A673 (cell line): Measurements from ENCODE around the gene SMAD5. TPM values are rescaled to one million over a fixed set of nuclear protein-coding genes. Genes with fewer than 3 reads are reported as not detected.

Experiments
- BruUV-seq: library from RNA; stranded (reverse); fragments of 400-500 nt; replicated peaks from 2 replicates; lab custom pipeline; 2021; lab: Mats Ljungman, UMichigan
- CTCF ChIA-PET: fragments of 300-600 bp; sonication (Branson Sonifier 250); formaldehyde crosslinking; loops from one replicate; lab custom pipeline; 2022; ENCODE audit warnings: antibody characterized with exemption; lab: Charles Lee
- POLR2A ChIA-PET: fragments of 300-600 bp; sonication (Branson Sonifier 250); formaldehyde crosslinking; loops from one replicate; lab custom pipeline; 2022; ENCODE audit warnings: antibody characterized with exemption; ENCODE audit not compliant: low non-redundant PET; lab: Charles Lee
- DNase-seq: peaks from one replicate; pipeline ENCODE4 v3.0.0-alpha.2; 2015; ENCODE audit warnings: low spot score
- H3K27ac ChIP-seq: fragments of 200-600 bp; sonication (generic); 2 replicates; pipeline ENCODE4 v1.5.1; 2016; ENCODE audit warnings: mixed run types, low read depth, mild to moderate bottlenecking, mixed read lengths, antibody characterized with exemption, low read length; ENCODE audit not compliant: poor library complexity, severe bottlenecking
- H3K27me3 ChIP-seq: fragments of 200-600 bp; sonication (generic); replicated peaks from 2 replicates; pipeline ENCODE4 v1.6.1; 2017; ENCODE audit warnings: mixed run types, low read depth, mild to moderate bottlenecking, mixed read lengths, antibody characterized with exemption, low read length; ENCODE audit not compliant: insufficient read depth, poor library complexity
- H3K36me3 ChIP-seq: fragments of 200-600 bp; sonication (generic); 2 replicates; pipeline ENCODE4 v1.6.1; 2016; ENCODE audit warnings: mixed run types, mild to moderate bottlenecking, mixed read lengths, antibody characterized with exemption, low read length; ENCODE audit not compliant: insufficient read depth, poor library complexity, severe bottlenecking
- H3K4me1 ChIP-seq: fragments of 200-600 bp; sonication (generic); 2 replicates; pipeline ENCODE4 v1.6.1; 2017; ENCODE audit warnings: mixed run types, mild to moderate bottlenecking, mixed read lengths, antibody characterized with exemption, low read length; ENCODE audit not compliant: insufficient read depth, poor library complexity, severe bottlenecking
- H3K4me3 ChIP-seq: fragments of 200-600 bp; sonication (generic); 2 replicates; pipeline ENCODE4 v1.5.1; 2016; ENCODE audit warnings: low read depth, mixed run types, mild to moderate bottlenecking, mixed read lengths, low read length; ENCODE audit not compliant: poor library complexity, severe bottlenecking
- H3K9me3 ChIP-seq: fragments of 200-600 bp; sonication (generic); 2 replicates; pipeline ENCODE4 v1.6.1; 2016; ENCODE audit warnings: mixed run types, low read depth, mild to moderate bottlenecking, mixed read lengths, antibody characterized with exemption, low read length; ENCODE audit not compliant: poor library complexity, severe bottlenecking
- EZH2 ChIP-seq: fragments of 200-600 bp; sonication (generic); IDR thresholded peaks from 2 replicates; pipeline ENCODE4 v1.6.1; 2017; ENCODE audit warnings: borderline replicate concordance, low read depth, mild to moderate bottlenecking, mixed read lengths, antibody characterized with exemption, low read length; ENCODE audit not compliant: poor library complexity, severe bottlenecking
- intact Hi-C: fragments of 100-400 bp; cut with micrococcal nuclease; formaldehyde crosslinking; loops from one replicate; pipeline ENCODE4 v1.10.0; 2022; ENCODE audit not compliant: unreplicated experiment
- total RNA-seq: library from RNA; stranded (reverse); gene quantifications from 2 replicates; pipeline ENCODE4 v1.2.3, GENCODE V29; 2021
- TF ChIP-seq, protein P1 (sequence below): fragments of 300-800, 200-600 bp; sonication (generic); conservative IDR thresholded peaks from 2 replicates; pipeline ENCODE4 v1.5.1; 2017; ENCODE audit warnings: low read depth, mild to moderate bottlenecking, antibody characterized with exemption, low read length, moderate library complexity, mixed read lengths

SMAD5 gene
- total RNA-seq, 1 experiment from 2014 or later = 72.0 TPM

DNA sequence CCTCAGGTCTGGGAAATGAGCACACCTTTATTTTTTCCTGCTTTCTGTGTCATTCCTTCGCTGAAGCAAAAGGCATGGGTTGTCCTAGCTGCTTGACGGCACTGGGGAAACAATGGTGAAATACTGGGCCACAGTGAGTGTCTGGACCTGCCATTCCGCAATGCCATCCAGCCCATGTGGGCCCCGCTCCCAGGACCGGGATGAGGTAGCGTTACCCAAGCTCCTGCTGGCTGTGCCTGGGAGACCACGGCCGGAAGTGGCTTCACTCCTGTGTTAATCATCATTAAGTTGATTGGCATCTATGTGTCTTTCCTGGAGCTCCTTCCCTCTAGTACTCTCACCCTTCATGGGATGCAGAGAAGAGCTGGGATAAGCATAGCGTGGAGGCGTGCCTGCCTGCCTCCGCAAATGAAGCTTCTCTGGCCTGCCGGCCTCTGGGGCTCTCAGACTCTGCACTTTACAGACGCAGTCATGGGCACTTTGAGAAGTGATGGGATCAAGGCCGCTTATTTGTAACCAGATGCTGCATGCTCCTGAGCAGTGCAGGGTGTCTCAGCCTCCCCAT is 76.8 kb downstream of the SMAD5 start:
- TF ChIP-seq EZH2 = no peak
- TF ChIP-seq, protein P1, sequence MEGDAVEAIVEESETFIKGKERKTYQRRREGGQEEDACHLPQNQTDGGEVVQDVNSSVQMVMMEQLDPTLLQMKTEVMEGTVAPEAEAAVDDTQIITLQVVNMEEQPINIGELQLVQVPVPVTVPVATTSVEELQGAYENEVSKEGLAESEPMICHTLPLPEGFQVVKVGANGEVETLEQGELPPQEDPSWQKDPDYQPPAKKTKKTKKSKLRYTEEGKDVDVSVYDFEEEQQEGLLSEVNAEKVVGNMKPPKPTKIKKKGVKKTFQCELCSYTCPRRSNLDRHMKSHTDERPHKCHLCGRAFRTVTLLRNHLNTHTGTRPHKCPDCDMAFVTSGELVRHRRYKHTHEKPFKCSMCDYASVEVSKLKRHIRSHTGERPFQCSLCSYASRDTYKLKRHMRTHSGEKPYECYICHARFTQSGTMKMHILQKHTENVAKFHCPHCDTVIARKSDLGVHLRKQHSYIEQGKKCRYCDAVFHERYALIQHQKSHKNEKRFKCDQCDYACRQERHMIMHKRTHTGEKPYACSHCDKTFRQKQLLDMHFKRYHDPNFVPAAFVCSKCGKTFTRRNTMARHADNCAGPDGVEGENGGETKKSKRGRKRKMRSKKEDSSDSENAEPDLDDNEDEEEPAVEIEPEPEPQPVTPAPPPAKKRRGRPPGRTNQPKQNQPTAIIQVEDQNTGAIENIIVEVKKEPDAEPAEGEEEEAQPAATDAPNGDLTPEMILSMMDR = no peak
- DNase-seq = no peak
- H3K27ac ChIP-seq = no peak overlapping the region
- no peaks in the 10 kb centered on the region for H3K4me1 ChIP-seq
- H3K4me3 ChIP-seq = no peak overlapping the region
- no peaks in the 10 kb centered on the region for H3K36me3 ChIP-seq
- no TSS peak for BruUV-seq
- H3K9me3 ChIP-seq = no peaks in the 10 kb centered on the region
- POLR2A ChIA-PET = no interaction called here
- intact Hi-C loops = no loop called here
- H3K27me3 ChIP-seq = peaks cover 4% of the 10 kb centered on the region
- CTCF ChIA-PET = no interaction called here

DNA sequence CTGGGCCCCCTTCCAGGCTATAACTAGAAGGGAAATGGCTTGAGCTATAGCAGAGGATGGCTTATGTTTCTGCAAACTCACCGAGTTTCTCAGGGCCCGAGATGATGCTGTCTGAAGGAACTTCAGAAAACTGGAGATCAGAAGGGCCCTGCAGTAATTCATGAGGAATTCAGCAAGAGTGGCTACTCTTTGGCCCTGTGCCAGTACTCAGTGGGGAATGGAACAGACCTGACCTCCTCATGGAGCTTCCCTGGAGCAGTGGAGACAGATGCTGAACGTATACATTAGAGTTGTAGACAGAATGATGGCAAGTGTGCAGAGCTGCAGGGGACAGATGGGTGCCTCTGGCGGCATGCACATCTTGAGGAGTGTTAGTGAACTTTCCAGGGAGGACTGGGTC is 77.6 kb downstream of the SMAD5 start:
- no TSS peak for BruUV-seq
- Histone ChIP-seq H3K4me3 (no peak overlapping the region), H3K27me3 (peaks cover 4% of the 10 kb centered on the region), H3K4me1 (no peaks in the 10 kb centered on the region), H3K36me3 (no peaks in the 10 kb centered on the region), H3K9me3 (no peaks in the 10 kb centered on the region), H3K27ac (no peak overlapping the region)
- ChIA-PET CTCF (no interaction called here), POLR2A (no interaction called here)
- intact Hi-C loops = loop anchor here (5.0 to 10.0 kb wide), 2 partner anchors 515 to 748 kb away; no protein-coding TSS in a partner anchor
- TF ChIP-seq, protein P1 = no peak
- no peak for TF ChIP-seq EZH2
- no peak for DNase-seq

DNA sequence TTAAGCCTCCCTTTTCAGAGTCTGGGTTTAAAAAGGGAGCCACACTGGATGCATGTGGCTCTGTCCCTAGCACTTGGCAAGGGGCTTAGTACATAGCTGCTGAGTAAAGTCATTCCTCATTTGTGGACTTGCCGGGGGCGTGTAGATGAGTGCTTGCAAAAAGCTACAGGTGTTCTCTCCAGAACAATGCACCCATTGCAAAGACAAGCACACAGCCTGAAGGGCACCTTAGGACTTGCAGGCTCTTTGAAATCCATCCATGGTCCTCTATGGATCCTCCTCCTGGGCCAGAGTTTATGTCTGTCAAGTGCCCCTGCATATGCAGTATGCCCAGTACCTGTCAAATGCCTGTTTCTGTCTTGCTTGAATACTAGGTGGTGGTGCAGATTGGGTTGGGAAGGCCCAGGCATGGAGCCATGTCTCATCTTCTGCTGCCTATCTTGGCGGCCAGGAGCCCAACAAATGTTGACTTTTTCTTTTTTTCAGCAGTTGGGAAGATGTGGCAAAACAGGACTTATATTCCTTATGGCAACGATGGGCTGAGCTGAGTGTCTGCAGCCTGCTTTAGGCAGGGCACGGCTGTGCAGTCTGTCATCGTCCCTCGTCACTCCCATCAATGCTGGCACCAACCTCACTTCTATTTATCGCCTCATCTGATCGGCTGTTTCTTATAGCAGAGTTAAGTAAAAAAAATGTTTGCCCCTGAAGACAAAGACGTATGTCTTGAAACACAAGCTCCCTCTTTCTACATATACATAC is 78.8 kb downstream of the SMAD5 start:
- ChIA-PET CTCF (interaction anchor here (0.6 to 1.6 kb wide), 3 partner anchors 107 to 323 kb away, joined by 3 read pairs; no protein-coding TSS in a partner anchor), POLR2A (interaction anchor here (0.5 kb wide), 1 partner anchor 23 kb away, joined by 5 read pairs; no protein-coding TSS in a partner anchor)
- TF ChIP-seq, protein P1 = no peak
- TF ChIP-seq EZH2 = no peak
- no peak overlapping the region for H3K4me3 ChIP-seq
- no peaks in the 10 kb centered on the region for H3K9me3 ChIP-seq
- BruUV-seq = no TSS peak
- H3K4me1 ChIP-seq = no peaks in the 10 kb centered on the region
- peaks cover 4% of the 10 kb centered on the region for H3K27me3 ChIP-seq
- intact Hi-C loops = loop anchor here (1.0 to 10.0 kb wide), 3 partner anchors 324 to 749 kb away; no protein-coding TSS in a partner anchor
- no peak overlapping the region for H3K27ac ChIP-seq
- H3K36me3 ChIP-seq = no peaks in the 10 kb centered on the region
- no peak for DNase-seq
